Amniotic epithelial cell (primary cell): ENCODE results near the gene TNS4.

Experiments
- DNase-seq: peaks from one replicate; pipeline ENCODE4 v3.0.0-alpha.2; 2010; ENCODE audit warnings: low read depth

The TNS4 gene

DNA sequence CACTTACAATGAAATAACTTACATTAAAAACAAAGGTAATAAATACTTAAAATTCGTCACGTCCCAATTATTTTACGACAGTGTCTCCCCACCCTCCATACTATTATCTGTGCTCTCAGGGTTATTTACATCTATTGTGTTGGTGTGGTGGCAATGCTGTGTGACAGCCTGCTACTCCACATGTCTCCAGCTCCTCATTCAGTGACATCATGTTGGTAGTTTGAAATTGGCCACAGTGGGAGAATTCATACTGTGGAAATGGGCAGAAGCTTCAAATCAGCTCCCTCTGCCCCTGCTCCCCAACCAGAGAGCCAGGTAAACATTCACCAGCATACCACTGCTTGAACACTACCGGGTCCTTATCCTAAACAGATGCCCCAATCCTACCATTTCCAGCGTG lies 6.3 kb downstream of the TNS4 start:
- no peak for DNase-seq

DNA sequence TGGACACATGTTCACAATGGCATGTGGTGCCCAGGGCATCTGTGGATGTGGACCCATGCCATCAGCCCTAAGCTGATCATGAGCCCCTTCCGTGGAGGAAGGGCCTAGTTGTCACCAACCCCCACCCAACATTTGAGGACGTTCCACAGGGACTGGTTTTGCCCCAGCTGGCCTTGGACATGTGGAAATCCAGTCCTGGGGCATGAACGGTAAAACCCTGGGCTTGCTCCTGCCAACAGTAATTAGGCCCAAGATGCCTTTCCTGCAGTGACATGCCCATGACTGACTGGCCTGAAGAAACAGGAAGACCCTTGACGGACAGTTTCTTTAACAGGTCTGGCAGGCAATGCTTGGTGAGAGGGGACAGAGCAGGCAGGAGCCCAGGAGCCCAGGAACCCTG lies 7.7 kb downstream of the TNS4 start:
- no peak for DNase-seq

DNA sequence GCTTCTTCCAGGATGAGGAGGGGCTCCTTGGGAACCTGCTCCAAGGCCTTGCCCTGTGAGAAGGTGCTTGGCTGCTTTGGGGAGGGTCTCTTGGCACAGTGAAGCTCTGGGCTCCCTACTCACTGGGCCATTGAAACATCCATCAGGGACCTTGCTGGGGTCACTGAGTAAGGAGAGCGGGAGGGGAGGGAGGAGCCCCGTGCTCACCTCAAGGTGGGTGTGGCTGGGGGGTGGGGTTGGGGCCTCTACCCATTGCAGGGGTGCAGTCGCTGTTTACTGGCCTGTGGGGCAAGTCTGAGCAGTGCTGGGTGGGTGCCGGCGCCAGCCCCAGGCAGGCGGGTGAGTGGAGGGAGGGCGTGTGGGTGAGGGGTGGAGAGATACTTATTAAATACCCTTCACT lies 9.9 kb downstream of the TNS4 start:
- no peak for DNase-seq

DNA sequence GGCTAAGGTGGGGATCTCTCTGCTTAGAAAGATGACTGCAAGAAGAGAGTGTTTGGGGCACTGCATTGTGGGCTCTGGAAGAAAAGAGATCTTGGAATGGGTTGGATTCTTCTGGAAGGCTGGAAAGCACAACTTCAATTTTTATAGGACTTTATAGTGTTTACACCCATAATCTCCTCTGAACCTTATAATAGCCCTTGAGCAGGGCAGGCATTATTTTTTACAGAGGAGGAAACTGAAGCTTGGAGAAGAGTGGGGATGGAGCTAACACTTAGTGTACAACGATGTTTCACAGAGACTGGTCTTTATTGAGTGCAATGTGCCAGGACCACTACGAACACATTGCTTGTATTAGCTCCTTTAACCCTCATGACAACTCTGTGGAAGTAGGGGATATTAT lies 10.4 kb downstream of the TNS4 start:
- no peak for DNase-seq

DNA sequence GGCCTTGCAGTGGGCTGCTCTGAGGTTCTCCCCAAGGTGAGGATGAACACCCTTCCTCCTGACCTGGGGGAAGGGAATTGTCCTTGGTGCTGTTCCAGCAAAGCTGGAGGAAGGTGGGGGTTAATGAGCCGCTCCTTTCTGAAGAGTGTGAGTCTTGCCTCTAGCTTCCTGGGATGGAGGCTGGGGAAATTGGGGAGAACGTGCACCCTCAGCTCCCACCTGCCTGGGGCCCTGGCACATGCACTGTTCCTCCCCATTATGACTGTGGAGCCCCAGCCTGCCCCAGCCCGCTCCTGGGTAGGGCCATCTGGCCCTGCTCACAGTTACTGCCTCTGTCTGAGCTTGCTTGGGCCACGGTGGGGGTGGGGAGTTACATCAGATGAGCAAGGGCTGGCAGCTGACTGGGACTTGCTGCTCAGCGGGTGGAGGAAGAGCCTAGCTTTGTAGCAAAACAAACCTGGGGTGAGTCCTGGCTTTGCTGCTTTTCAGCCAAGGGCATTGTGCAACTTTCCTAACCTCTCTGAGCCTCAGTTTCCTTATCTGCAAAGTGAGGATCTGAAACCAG lies 11.1 kb downstream of the TNS4 start:
- DNase-seq: peak; percentile 92

DNA sequence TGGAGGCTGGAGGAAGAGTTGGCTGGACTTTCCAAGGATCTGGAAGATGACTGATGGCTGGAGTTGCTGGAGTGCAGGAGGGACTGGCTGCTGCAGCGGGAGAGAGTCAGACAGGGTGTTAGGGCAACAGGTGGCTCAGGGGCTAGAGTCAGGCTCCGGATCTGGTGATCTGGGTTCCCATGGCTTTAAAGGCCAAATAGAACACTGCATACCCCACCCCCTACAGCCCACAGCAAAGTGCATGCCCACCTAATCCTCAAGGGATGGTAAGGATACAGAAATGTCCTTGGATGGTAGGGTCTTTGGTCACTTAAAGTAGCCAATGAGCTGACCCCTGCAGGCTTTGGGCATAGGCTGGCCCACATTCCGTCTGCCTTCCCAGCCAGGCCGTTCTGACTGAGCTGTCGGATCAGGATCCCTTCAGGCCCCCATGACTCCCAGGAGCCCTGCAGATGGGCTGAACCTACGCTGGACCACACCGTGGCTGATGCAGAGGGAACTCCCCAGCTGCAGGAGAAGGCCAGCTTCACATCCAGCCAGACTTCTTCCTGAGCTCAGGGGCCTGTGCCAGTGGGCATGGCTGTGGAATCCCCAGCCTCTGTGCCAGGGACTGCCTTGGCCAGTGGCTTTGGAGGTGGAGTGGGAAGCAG lies 13.9 kb downstream of the TNS4 start:
- no peak for DNase-seq

DNA sequence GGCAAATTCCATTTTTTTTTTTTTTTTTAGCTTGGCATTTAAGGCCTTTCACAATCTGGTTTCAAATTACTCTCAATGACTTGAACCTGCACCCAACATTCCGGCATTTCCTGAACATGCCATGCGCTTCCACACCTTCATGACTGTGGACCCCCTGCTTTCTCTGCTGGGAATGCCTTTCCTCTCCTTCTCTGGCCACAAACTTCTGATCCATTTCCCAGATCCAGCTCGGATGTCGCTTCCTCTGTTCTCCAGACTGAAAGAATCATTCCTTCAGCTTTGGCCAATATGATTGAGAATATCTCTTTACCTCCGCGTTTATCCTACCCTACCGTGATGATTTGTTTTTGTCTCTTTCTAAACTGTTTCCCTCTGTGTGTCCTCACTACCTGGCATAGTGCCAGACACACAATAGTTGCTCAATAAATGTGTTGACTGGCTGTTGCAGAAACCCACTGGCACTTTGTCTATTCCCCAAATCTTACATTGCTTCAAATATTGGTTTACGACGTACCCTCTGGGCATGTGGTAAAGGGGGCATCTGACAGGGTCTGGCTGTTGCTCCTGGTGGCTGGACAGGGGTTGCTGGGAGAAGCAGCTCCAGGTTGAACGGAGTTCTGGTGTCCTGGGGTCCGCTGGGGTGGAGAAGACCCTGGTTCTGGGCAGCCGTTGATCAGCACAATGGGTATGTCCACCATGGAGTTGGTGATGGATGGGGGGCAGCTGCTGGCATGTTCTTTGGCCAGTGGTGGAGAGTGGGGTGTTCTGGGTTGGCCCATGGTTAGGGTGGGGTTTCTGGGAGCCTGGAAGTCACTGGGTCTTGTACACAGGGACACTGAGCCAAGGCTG lies 14.7 kb downstream of the TNS4 start:
- peak; percentile 88 for DNase-seq

DNA sequence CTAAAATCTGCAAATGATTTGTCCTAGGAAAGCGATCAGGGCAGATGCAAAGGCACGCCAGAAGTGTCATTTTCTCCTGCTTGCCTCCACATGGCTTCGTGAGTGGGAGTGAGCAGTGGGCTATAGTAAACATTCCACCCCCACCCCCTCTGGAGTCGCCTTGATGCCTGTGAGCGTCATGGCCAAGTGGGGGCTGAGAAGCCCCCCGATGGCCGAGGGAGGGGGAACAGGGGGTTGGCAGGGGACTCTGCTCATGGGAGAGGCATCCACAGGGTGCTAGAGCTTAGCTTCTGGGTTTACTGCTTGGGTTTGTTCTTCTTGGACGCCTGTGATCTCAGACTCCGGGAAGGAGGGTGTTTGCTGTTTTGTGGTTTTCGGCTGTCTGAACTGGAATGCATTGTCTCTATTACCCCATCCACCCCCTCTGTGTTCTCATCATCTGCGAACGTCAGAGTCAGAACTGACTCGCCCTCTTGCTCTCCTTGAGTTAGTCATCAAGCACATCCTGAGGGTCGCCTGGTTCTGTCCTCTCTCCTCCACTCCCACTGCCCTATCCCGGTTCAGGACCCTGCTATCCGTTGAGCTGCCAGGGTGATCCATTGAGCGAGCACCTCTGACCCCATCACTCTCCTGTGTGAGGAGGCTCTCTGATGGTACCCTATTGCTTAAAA lies 15.4 kb downstream of the TNS4 start:
- DNase-seq: peak; percentile 100

DNA sequence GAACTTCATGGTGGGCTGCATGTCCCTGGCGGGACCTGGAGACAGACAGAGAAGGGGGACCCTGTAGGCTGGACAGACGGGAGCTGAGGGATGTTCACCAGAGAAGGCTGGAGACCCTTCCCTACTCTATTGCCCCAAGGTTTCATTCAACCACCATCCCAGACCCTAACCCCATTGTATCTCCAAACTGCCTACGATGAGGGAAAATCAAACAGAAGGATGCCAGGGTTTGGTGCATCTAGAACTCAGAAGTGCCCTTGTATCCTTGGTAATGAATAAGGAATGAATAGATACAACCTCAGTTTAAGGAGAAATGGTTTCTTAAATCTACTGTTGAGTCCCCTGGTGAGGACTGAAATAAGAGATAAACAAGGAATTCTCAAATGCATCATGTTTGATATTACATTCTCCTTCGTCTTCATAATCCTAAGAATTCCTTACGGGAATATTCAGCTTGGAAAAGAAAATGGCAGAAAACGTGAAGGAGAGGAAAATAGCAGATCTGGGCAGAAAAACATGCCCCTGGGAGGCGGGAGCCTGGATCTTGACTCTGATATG lies 16.4 kb downstream of the TNS4 start:
- no peak for DNase-seq

DNA sequence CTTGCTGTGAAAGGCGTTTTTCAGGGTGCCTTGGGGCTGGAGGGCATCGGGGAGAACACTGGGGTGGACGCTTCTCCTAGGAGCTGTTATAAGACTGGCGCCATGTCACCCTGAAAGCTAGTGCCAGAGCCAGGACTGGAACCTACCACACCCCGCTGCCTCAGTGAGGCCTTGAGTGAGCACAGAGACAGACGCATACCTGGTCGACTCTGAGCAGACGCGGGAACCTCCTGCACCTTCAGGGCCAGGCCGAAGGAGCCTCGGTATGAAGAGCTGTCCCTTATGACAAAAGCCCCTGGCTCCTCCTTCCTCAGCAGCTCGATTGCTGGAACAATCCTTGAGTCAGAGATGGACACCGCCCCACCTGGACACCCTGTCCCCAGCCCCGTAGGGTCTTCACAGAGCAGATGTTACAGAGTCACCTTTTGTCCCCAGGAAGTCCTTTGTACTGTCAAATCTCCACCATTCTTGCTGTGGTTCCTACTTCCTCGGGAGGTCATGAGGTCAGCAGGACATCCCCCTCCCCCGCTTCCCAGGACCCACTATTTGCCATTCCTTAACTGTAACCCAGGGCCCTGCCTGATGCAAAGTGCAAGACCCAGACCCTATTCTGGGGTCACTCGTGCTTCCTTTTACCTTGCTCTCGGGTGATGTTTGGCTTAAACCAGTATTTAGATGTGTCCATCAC lies 17.0 kb downstream of the TNS4 start:
- DNase-seq: no peak

DNA sequence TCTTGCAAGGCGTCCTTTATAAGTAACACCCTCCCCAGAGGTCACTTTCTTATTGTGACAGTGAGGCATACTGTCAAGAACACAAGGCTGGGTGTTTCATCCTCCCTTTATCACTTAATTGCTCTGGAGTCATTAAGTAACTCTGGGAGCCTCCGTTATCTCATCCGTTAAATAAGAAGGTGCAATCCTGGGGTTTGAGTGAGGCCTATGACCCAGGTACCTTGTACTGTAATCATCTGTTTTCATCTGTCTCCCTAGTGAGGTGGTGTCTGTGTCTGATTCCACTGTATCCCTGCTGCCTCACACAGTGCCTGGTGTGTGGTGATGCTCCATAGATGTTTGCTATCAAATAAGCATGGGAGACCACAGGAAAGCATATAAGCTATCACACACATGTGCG lies 17.7 kb downstream of the TNS4 start:
- no peak for DNase-seq

DNA sequence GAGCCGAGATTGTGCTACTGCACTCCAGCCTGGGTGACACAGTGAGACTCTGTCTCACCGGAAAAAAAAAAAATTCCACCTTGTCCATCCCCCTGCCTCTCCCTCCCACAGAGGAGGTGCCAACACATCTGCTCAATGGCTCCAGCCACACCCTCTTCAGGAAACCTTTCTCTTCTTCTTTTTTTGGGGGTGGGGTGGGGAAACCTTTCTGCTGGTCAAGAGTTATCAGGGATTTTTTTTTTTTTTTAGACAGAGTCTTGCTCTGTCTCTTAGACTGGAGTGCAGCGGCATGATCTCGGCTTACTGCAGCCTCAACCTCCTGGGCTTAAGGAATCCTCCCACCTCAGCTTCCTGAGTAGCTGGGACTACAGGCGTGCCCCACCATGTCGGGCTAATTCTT lies 18.7 kb downstream of the TNS4 start:
- no peak for DNase-seq

DNA sequence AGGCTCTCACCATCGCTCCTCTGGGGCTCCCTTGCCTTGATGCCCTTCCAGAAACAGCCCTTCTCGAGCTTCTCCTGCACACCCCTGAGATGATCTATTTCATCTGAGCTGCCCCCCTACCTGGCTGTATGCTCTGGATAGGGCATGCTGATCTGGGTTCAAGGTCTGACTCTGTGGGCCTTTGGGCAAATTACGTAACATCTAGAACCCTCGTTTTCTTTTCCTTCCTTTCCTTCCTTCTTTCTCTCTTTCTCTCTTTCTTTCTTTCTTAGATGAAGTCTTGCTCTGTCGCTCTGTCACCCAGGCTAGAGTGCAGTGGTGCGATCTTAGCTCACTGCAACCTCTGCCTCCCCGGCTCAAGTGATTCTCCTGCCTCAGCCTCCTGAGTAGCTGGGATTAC lies 20.3 kb downstream of the TNS4 start:
- DNase-seq: no peak

DNA sequence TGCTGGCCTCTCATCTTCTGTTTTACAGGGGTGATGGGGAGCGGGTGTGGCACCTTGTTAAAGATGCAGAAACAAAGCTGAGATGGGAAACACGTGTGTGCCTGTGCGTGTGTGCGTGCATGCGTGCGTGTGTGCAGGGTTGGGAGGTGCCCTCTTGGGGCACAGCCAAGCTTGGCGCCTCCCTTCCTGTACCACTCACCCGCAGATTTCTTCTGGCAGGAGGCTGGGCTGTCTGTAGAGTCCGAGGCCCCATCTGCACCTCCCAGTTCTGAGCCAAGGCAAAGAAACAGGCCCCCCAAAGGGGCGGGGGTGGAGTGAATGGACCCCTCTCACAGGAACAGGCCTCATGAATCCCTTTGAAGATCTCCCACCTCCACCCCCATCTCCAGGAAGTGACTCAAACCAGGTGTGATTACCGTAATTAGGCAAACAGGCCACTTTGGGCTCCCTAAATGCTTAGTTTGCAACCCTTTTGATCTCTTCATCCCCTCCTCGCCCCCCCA lies 20.9 kb downstream of the TNS4 start:
- DNase-seq: no peak

DNA sequence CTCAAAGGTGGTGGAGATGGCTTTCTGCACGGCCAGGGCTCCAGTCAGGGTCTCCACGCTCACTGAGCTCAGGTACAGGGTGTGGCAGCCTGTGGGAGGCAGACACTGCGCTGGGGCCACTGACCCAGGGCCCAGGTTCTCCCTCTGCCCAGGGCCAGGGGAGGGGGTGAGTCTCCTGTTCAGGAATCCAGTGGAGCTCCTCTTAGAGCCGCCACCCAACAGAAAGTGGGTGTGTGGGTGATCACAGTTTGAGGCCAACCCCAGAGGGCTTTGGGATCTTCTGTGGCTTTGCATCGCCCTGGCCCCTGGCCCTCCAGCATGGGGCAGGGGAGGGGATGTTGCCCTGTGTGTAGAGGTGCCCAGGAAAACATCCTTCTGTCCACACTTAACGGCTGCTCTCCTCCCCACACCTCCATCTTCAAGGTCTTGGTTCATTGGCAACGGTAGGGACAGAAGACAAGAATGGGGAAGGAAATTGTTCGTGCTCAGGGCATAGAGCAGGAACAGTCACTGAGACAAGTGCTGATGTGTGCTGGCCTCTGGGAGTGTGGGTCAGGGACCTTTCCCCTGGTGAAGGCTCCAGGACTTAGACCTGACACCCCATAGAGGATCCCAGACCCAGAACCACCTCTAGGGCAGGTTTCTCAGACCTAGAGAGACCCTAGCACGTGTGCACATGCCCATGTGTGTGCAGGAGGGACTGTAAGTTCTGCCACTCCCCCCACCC lies 21.5 kb downstream of the TNS4 start:
- DNase-seq: no peak

DNA sequence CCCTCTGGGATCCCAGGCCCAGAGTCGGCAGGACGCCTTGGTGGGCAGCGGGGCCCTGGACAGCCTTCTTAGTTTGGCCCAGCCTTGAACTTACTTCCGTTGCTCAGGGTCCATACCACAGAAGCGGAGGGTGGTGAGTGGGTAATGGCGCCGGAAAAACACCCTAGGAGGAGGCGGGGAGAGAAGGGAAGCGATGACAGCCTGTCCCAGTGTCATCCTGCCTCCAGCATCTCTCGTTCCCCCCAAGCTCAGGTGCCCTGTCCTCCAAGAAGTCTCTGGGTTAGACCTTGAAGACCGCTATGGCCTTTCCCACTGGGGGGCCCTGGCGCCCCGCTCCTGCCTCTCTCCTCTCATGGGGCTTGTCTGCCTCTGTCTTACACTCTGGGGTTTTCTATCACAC lies 22.9 kb downstream of the TNS4 start:
- DNase-seq: no peak

DNA sequence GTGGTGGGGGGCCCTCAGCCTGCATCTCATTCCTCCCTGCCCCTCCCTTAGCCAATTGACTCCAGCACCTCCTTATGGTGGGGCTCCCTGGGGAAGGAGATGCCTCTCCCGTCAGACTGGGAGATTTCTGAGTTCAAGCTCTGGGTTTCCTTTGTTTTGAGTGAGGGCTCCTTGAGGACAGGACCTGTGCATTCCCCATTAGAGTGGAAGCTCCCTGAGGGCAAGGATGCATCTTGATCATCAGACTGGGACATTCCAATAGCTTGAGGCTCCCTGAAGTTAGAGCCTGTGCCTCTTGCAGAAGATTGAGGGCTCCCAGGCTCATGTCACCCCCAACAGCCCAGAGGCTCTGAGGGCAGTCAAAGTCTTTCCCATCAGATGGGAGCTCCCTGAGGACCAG lies 23.6 kb downstream of the TNS4 start:
- DNase-seq: no peak

DNA sequence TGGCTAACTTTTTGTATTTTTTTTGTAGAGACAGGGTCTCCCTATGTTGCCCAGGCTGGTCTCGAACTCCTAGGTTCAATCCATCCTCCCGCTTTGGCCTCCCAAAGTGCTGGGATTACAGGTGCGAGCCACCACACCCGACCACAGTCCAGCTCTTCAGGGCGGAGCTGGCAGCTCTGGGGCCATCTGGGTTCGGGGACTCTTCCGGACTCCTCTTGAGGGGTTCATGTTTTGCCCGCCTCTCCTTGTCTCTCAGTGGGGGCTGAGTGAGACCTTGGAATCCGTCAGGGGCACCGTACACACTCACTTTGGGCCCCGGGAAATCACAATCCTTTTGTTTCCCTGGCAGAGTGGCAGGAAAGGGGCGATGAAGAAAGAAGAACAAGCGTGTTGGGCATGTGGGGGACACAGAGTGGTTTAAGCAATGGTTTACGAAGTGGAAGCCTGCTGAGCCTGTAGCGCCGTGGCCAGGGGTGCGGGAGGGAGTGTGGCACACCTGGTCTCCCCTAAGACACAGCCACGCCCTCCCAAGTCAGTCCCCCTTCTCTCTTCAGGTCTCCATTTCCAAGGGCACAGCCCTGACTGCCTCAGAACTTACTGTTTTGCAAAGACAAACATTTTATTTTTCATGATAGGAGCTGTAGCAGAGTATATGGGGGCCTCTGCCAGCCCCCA lies 26.1 kb downstream of the TNS4 start:
- no peak for DNase-seq

DNA sequence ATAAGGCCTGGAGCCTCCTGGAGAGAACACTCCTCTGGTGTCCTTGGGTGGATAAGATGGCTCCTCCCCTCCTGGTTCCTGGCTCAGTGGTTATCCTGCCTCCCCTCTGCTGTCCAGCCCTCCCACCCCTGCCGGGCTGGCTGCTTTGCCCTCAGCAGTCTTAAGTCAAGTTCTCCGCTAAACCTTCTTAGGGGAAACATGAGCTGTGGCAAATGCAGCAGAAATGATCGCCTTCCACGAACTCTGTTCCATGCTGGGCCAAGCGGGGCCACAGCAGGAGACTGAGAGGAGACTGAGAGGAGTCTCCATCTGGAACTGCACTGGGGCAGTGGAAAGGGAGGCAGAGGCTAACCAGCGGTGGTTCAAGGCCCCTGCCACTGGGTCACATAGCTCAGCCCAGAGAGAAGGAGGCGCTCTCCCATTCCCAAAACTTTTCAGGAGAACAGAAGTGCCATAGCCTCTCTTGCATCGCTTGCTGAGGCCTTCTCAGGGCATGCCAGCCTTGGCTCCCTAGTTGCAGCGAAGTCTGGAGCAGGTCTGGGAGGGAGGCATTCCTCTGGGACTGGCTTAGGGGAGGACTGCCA lies 26.9 kb downstream of the TNS4 start:
- peak; percentile 92 for DNase-seq
